Astrocyte of the hippocampus (primary cell): ENCODE measurements around the gene EDNRA.
A peak's percentile ranks its signal among the peaks of the same experiment; 100 is the strongest.

Experiments
- DNase-seq: peaks from one replicate; pipeline ENCODE4 v3.0.0; 2011; ENCODE audit warnings: low read depth, low spot score

Gene EDNRA

DNA sequence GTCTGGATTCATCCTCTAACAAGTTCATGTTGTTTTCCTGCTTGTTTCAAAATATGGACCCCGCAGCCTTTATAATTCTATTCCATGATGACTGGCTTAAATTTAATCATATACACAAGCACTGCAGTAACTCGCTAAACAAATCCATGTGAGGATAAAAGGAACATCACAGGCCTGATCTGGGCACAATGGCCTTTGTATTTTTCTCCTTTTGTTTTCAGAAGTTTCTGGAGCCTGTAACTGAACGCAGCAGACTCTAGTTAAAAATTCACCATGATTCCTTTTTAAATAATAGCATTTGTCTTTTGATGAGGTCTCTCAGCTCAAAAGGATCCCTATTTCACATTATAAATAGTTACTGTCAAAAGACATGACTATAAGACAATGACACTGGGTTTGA, 106.1 kb downstream of the EDNRA start:
- DNase-seq, result no peak

DNA sequence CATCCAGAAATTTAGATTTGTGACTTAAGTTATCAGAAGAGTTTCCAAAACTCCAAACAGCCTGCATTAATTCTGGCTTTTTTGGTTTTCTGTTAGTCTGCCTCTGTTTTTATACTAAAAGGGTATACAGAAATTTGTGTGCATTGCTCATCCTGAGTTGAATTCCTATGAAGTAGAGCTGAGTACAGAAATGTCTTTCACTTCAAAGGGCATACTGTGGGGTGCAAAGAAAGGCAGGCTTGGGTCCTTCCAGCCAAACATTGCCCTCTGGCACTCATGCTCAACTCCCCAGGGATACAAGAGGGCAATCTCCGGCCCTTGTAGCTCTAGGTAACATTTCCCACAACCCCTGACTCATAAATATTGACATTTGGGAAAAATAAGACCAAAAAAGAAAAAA, 108.7 kb downstream of the EDNRA start:
- DNase-seq, result no peak

DNA sequence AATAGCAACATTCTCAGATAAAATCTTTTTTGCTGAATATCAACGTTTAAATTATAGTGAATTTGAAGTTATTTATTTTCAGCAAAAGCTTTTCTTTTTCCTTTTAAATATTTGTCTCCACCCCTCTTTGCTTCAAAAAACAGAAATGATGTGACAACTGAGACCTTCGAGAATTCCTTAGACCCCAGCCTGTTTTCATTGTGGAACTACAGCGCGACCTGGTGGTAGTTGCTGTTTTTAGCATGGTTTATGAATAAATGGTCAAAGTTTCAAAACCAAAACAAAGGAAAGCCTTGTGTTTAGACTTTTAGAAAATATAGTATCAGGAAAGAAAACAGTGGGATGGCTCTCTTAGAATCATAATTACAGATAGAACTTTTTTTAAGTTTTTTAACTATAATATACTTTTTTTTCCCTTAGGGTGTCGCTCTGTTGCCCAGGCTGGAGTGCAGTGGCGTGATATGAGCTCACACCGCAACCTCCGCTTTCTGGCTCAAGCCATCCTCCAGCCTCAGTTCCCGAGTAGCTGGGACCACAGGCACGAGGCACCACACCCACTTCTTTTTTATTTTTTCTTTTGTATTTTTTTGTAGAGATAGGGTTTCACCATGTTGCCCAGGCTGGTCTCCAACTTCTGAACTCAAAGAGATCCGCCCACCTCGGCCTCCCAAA, 109.5 kb downstream of the EDNRA start:
- peak; percentile 82 for DNase-seq

DNA sequence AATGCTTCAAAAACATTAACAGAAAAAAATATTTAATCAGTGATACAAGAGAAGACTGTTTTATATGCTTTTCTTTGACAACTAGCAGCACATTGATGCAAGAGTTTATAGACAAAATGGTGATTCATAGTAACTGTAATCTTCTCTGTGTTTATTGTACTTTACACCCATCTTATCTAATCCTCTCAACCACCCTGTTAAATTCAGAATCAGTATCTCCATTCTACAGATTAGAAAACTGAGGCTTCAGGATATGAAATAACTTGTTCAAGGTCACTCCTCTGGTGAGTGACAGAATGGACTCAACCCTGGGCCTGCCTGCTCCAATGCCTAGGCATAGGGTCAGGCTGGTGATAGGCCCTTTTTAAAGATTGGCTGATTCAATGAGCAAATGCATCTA, 110.2 kb downstream of the EDNRA start:
- no peak for DNase-seq

DNA sequence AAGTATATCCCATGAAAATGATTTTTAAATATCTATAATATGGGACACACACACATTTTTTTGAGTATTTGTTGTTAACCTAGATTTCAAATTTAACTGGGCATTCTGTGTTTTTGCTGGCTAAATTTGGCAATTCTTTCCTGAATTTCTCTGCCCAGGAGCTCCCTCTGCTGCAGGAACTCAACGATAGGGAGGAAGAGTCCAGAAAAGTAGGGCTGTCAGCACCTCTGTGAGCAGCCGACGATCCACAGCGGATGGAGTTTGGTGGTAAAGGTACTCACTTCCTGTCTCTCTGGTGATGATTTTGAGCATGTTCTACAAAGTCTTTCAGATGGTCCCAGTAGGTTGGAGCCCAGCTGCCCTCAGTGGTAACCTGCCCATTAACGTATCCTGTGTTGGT, 113.2 kb downstream of the EDNRA start:
- DNase-seq, result no peak
